Gastrocnemius medialis (tissue), 4 donors: ENCODE measurements around the gene POLG. TPM values are rescaled to one million over a fixed set of nuclear protein-coding genes. Genes with fewer than 3 reads are reported as not detected.

Experiments used
- ATAC-seq, 2 donors: fragments of 150-250 bp; one replicate each; pipeline ENCODE4 v1.9.1; 2016
- DNase-seq, 2 donors: peaks; one replicate each; pipeline ENCODE4 v3.0.0-alpha.2; 2019
- H3K27ac ChIP-seq, 4 donors: fragments of 200-600 bp; sonication (generic); 1 replicate in 1 of 4; 2 replicates in 3 of 4; pipeline ENCODE4 v1.5.1; 2016 to 2018; ENCODE audit warnings: mild to moderate bottlenecking in 2 of 4, moderate library complexity in 1 of 4
- H3K27me3 ChIP-seq, 3 donors: fragments of 200-600 bp; sonication (generic) in 2 of 3; 1 replicate in 1 of 3; 2 replicates in 2 of 3; pipeline versions ENCODE4 v1.5.1 to v1.6.0; 2016 to 2019; ENCODE audit warnings: mild to moderate bottlenecking in 1 of 3, moderate library complexity in 1 of 3
- H3K36me3 ChIP-seq, 2 donors: fragments of 200-600 bp; sonication (generic) in 1 of 2; one replicate each; pipeline ENCODE4 v1.5.1; 2017 to 2018
- H3K4me1 ChIP-seq, 2 donors: fragments of 200-600 bp; sonication (generic) in 1 of 2; one replicate each; pipeline ENCODE4 v1.5.1; 2016 to 2017; ENCODE audit warnings: mild to moderate bottlenecking in 2 of 2
- H3K4me3 ChIP-seq, 4 donors: fragments of 200-600 bp; sonication (generic) in 3 of 4; 1 replicate in 1 of 4; 2 replicates in 3 of 4; pipeline ENCODE4 v1.5.1; 2016 to 2019; ENCODE audit warnings: mild to moderate bottlenecking in 2 of 4
- H3K9me3 ChIP-seq, 3 donors: fragments of 200-600 bp; sonication (generic) in 2 of 3; 1 replicate in 1 of 3; 2 replicates in 2 of 3; pipeline ENCODE4 v1.5.1; 2016 to 2019
- CTCF ChIP-seq, 5 experiments: fragments of 450-650 bp in 3 of 5; fragments of 200-600 bp in 2 of 5; sonication (generic) in 2 of 5; IDR thresholded peaks in 4 of 5; conservative IDR thresholded peaks in 1 of 5; 1 replicate in 4 of 5; 2 replicates in 1 of 5; pipeline ENCODE4 v1.5.1; 2016 to 2019; ENCODE audit warnings: antibody characterized with exemption in 5 of 5, mild to moderate bottlenecking in 3 of 5, moderate library complexity in 3 of 5
- POLR2A ChIP-seq, 2 donors: fragments of 450-650 bp; IDR thresholded peaks; one replicate each; pipeline ENCODE4 v1.6.1; 2017; ENCODE audit warnings: antibody characterized with exemption in 2 of 2, mild to moderate bottlenecking in 2 of 2, moderate library complexity in 2 of 2
- in situ Hi-C, 4 donors: fragments of 200-750 bp; cut with MboI; loops; one replicate each; pipeline versions ENCODE4 v1.15.0 to v1.8.0; 2017; ENCODE audit warnings: low sequenced_read_pairs in 4 of 4
- intact Hi-C: fragments of 100-400 bp; cut with DNase I; formaldehyde crosslinking; loops from one replicate; pipeline ENCODE4 v1.15.1; 2023; ENCODE audit warnings: low total_unique reads
- total RNA-seq, 4 donors: library from RNA; depleted of rRNA; stranded (reverse); fragments of >200 nt; gene quantifications; one replicate each; pipeline versions ENCODE4 v1.1.0 to v1.2.3, GENCODE V29; 2016

Gene POLG
- total RNA-seq, 4 donors from 2014 or later: 50.9 to 81.9 (median 61.4) TPM

- ATAC-seq: no peak
- no peaks in the 10 kb centered on the region for H3K27me3 ChIP-seq
- no peak overlapping the region for H3K27ac ChIP-seq
- intact Hi-C loops: no loop called here
- H3K4me1 ChIP-seq: no peaks in the 10 kb centered on the region
- no peaks in the 10 kb centered on the region for H3K9me3 ChIP-seq
- no peak for TF ChIP-seq POLR2A (IDR thresholded peaks at IDR 0.05)
- TF ChIP-seq CTCF (IDR thresholded peaks at IDR 0.05 in 4 of 5, conservative IDR thresholded peaks at IDR 0.05 in 1 of 5): no peak
- peaks cover 0 to 3% of the 10 kb centered on the region in 2 donors for H3K36me3 ChIP-seq
- H3K4me3 ChIP-seq: no peak overlapping the region
- DNase-seq: no peak
- in situ Hi-C loops: no loop called here
Observed at GRCh38 chr15:89309993-89310392, 24.6 kb downstream of the POLG start.

GRCh38 chr15:89308236-89308635 is 26.4 kb downstream of the POLG start:
- no peak for ATAC-seq
- Histone ChIP-seq H3K4me1 (no peaks in the 10 kb centered on the region), H3K9me3 (no peaks in the 10 kb centered on the region), H3K27ac (no peak overlapping the region), H3K36me3 (no peaks in the 10 kb centered on the region), H3K27me3 (no peaks in the 10 kb centered on the region), H3K4me3 (no peak overlapping the region)
- in situ Hi-C loops (no loop called here), intact Hi-C loops (no loop called here)
- no peak for DNase-seq
- TF ChIP-seq POLR2A (IDR thresholded peaks at IDR 0.05) (no peak), CTCF (IDR thresholded peaks at IDR 0.05 in 4 of 5, conservative IDR thresholded peaks at IDR 0.05 in 1 of 5) (no peak)

GRCh38 chr15:89307791-89308190 is 26.8 kb downstream of the POLG start:
- no peaks in the 10 kb centered on the region for H3K36me3 ChIP-seq
- no peak overlapping the region for H3K27ac ChIP-seq
- H3K27me3 ChIP-seq: no peaks in the 10 kb centered on the region
- no peak for TF ChIP-seq CTCF (IDR thresholded peaks at IDR 0.05 in 4 of 5, conservative IDR thresholded peaks at IDR 0.05 in 1 of 5)
- TF ChIP-seq POLR2A (IDR thresholded peaks at IDR 0.05): no peak
- no peak overlapping the region for H3K4me3 ChIP-seq
- no peaks in the 10 kb centered on the region for H3K4me1 ChIP-seq
- ATAC-seq: no peak
- no peaks in the 10 kb centered on the region for H3K9me3 ChIP-seq
- in situ Hi-C loops (no loop called here), intact Hi-C loops (no loop called here)
- no peak for DNase-seq

GRCh38 chr15:89307046-89307587 is 27.5 kb downstream of the POLG start:
- intact Hi-C loops (no loop called here), in situ Hi-C loops (no loop called here)
- Histone ChIP-seq H3K9me3 (no peaks in the 10 kb centered on the region), H3K4me1 (no peaks in the 10 kb centered on the region), H3K36me3 (no peaks in the 10 kb centered on the region), H3K27ac (no peak overlapping the region), H3K27me3 (no peaks in the 10 kb centered on the region), H3K4me3 (no peak overlapping the region)
- DNase-seq: no peak
- ATAC-seq: no peak
- TF ChIP-seq CTCF (IDR thresholded peaks at IDR 0.05 in 4 of 5, conservative IDR thresholded peaks at IDR 0.05 in 1 of 5): no peak
- TF ChIP-seq POLR2A (IDR thresholded peaks at IDR 0.05): no peak

- Histone ChIP-seq H3K4me1 (no peaks in the 10 kb centered on the region), H3K27ac (no peak overlapping the region), H3K36me3 (no peaks in the 10 kb centered on the region), H3K9me3 (no peaks in the 10 kb centered on the region), H3K4me3 (no peak overlapping the region), H3K27me3 (no peaks in the 10 kb centered on the region)
- intact Hi-C loops: no loop called here
- TF ChIP-seq POLR2A (IDR thresholded peaks at IDR 0.05): no peak
- TF ChIP-seq CTCF (IDR thresholded peaks at IDR 0.05 in 4 of 5, conservative IDR thresholded peaks at IDR 0.05 in 1 of 5): no peak
- DNase-seq (no peak), ATAC-seq (no peak)
- in situ Hi-C loops: no loop called here
Observed at GRCh38 chr15:89305395-89305794, 29.2 kb downstream of the POLG start.
